HG02678 (cell line): Measurements from ENCODE around the gene ZSCAN22.
A peak's percentile ranks its signal among the peaks of the same experiment; 100 is the strongest.
"Not testable (repeated sequence)": the region's sequence is repeated elsewhere in the genome, so short reads cannot be mapped to it uniquely, and the experiment has no call there.

ENCODE experiments used
- ATAC-seq: cut with Tn5 transposase; IDR thresholded peaks from one replicate; pipeline ENCODE4 v1.9.1; 2021; ENCODE audit warnings: mild to moderate bottlenecking, moderate library complexity; ENCODE audit not compliant: unreplicated experiment

Gene ZSCAN22

GRCh38 chr19:58368561-58369360 lies 42.0 kb downstream of the ZSCAN22 start:
- no peak for ATAC-seq

- ATAC-seq, result no peak
Observed at GRCh38 chr19:58372311-58373133, 45.7 kb downstream of the ZSCAN22 start.

- no peak for ATAC-seq
Observed at GRCh38 chr19:58374200-58374599, 47.4 kb downstream of the ZSCAN22 start.

- ATAC-seq, result not testable (repeated sequence)
Observed at GRCh38 chr19:58376724-58377123, 49.9 kb downstream of the ZSCAN22 start.

- no peak for ATAC-seq
Observed at GRCh38 chr19:58379246-58379645, 52.5 kb downstream of the ZSCAN22 start.

GRCh38 chr19:58380037-58380661 lies 53.4 kb downstream of the ZSCAN22 start:
- ATAC-seq, result no peak

GRCh38 chr19:58380662-58381459 lies 54.1 kb downstream of the ZSCAN22 start, which contains the start of gene ZNF837:
TSS of gene ZNF837 (minus strand) at chr19:58381030. CDS start at chr19:58369332, 11,698 bp downstream.
- peak; percentile 86 for ATAC-seq

GRCh38 chr19:58381460-58382212 lies 54.8 kb downstream of the ZSCAN22 start:
- no peak for ATAC-seq

- no peak for ATAC-seq
Observed at GRCh38 chr19:58382997-58383603, 56.3 kb downstream of the ZSCAN22 start.

GRCh38 chr19:58385313-58385890 lies 58.6 kb downstream of the ZSCAN22 start:
- ATAC-seq, result no peak

- peak; percentile 6 for ATAC-seq
Observed at GRCh38 chr19:58385891-58386575, 59.2 kb downstream of the ZSCAN22 start.

- peak; percentile 87 for ATAC-seq
Observed at GRCh38 chr19:58386576-58387337, 60.0 kb downstream of the ZSCAN22 start, which contains the start of gene RPS5. TSS of gene RPS5 (plus strand) at chr19:58387269. CDS start at chr19:58388138, 869 bp downstream.

- no peak for ATAC-seq
Observed at GRCh38 chr19:58387338-58388174, 60.8 kb downstream of the ZSCAN22 start.

GRCh38 chr19:58388175-58388526 lies 61.4 kb downstream of the ZSCAN22 start:
- ATAC-seq, result no peak
